ENCODE results near the gene UBE2E1. TPM values are rescaled to one million over a fixed set of nuclear protein-coding genes. Genes with fewer than 3 reads are reported as not detected.

Gene UBE2E1
- total and polyA plus RNA-seq, 8 donors = 20.9 to 44.7 (median 28.7) TPM

DNA sequence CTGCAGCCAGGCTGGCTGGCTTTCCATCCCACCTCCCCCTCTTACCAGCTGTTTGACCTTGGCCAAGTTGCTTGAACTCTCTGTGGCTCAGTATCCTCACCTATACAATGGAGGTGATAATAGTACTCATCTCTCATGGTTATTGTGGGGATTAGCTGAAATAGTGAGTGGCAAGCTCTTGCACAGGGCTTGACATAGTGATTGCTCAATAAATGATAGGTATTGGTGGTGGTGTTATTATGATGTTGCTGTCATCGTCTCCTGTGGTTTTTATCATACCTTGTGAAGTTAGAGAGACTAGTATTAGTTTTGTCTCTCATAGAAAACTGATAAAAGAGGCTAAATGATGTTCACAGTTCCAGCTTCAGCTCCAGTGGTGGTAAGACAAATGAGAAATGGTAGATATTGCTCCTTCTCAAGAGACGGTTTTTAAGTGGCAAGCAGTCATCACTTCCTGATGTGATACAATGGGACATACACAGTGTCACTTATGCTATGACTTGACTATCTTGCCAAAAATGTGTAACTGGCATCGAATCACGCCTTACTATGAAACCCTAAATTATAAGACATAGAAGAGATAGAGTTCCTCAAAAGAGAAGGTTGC is 12.1 kb upstream of the UBE2E1 start:
- FAIRE-seq (no peak), ATAC-seq (no peak), DNase-seq (no peak)
- Histone ChIP-seq H3K9me3 (no peaks in the 10 kb centered on the region), H3K4me1 (no peaks in the 10 kb centered on the region), H3K36me3 (no peaks in the 10 kb centered on the region), H3K4me3 (no peak overlapping the region), H3K27ac (no peak overlapping the region), H3K27me3 (no peaks in the 10 kb centered on the region)
- intact Hi-C loops (cut with DNase I) = no loop called here
- 81 to 91% methylated on average over 4 of the region's 4 CpGs for WGBS, 2 donors
- no peak for TF ChIP-seq CTCF (IDR thresholded peaks at IDR 0.05)

- intact Hi-C loops (cut with DNase I) = no loop called here
- ATAC-seq (no peak), FAIRE-seq (no peak), DNase-seq (no peak)
- H3K9me3 ChIP-seq = no peaks in the 10 kb centered on the region
- H3K36me3 ChIP-seq = no peaks in the 10 kb centered on the region
- H3K4me3 ChIP-seq = no peak overlapping the region
- H3K27me3 ChIP-seq = no peaks in the 10 kb centered on the region
- TF ChIP-seq CTCF (IDR thresholded peaks at IDR 0.05) = no peak
- H3K27ac ChIP-seq = no peak overlapping the region
- no peaks in the 10 kb centered on the region for H3K4me1 ChIP-seq
Observed at GRCh38 chr3:23795096-23795495, 10.7 kb upstream of the UBE2E1 start.

DNA sequence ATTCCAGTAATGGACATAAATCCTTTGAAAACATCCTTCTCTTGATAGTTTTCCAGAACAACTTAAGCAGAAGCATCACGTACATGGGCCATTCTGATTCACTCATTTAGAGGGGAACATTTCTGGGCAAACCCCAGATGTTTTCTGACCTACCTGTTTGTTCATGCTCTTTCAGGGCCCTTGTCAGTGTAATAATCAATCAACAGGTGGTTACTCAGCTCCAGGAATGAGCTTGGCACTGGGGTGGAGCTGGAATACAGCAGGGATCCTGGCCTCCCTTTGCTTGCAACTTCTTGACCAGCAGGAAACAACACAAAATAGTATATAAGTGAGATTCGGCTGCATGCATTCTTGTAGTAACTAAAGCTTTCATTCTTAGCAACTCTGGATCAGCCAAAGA is 9.2 kb upstream of the UBE2E1 start:
- 66 to 70% methylated on average over 2 of the region's 2 CpGs for WGBS, 2 donors

GRCh38 chr3:23797491-23797890 is 8.3 kb upstream of the UBE2E1 start:
- FAIRE-seq (no peak), DNase-seq (no peak)
- intact Hi-C loops (cut with DNase I) = no loop called here

More for the DNA sequence above, 9.2 kb upstream of the UBE2E1 start:
- no peak overlapping the region for H3K27ac ChIP-seq
- no peak for TF ChIP-seq CTCF (IDR thresholded peaks at IDR 0.05)
- no peak for DNase-seq
- no peaks in the 10 kb centered on the region for H3K4me1 ChIP-seq
- H3K27me3 ChIP-seq = no peaks in the 10 kb centered on the region
- no peak overlapping the region for H3K4me3 ChIP-seq
- no peak for FAIRE-seq
- no peaks in the 10 kb centered on the region for H3K36me3 ChIP-seq
- ATAC-seq = no peak
- intact Hi-C loops (cut with DNase I) = no loop called here
- H3K9me3 ChIP-seq = no peaks in the 10 kb centered on the region

More at GRCh38 chr3:23797491-23797890, 8.3 kb upstream of the UBE2E1 start:
- H3K27me3 ChIP-seq = no peaks in the 10 kb centered on the region
- no peak overlapping the region for H3K27ac ChIP-seq
- H3K36me3 ChIP-seq = no peaks in the 10 kb centered on the region
- H3K4me3 ChIP-seq = no peak overlapping the region
- ATAC-seq = no peak
- H3K4me1 ChIP-seq = no peaks in the 10 kb centered on the region
- TF ChIP-seq CTCF (IDR thresholded peaks at IDR 0.05) = no peak
- 75 to 83% methylated on average over 4 of the region's 4 CpGs for WGBS, 2 donors
- no peaks in the 10 kb centered on the region for H3K9me3 ChIP-seq

Measured in pancreas (tissue), 10 donors.